PC-3 (cell line): ENCODE results near the gene GAP43. TPM values are rescaled to one million over a fixed set of nuclear protein-coding genes. Genes with fewer than 3 reads are reported as not detected.

Source experiments
- ATAC-seq: fragments of 200-7000 bp; cut with Tn5 transposase; 2 replicates; pipeline ENCODE4 v1.9.1; 2020; ENCODE audit warnings: mild to moderate bottlenecking, moderate library complexity
- BruUV-seq: library from RNA; stranded (reverse); fragments of 400-500 nt; replicated peaks from 2 replicates; lab custom pipeline; 2021; lab: Mats Ljungman, UMichigan
- CTCF ChIA-PET: fragments of 300-600 bp; sonication (Branson Sonifier 250); formaldehyde crosslinking; loops from one replicate; lab custom pipeline; 2022; ENCODE audit warnings: antibody characterized with exemption; lab: Charles Lee
- POLR2A ChIA-PET: fragments of 300-600 bp; sonication (Branson Sonifier 250); formaldehyde crosslinking; loops from one replicate; lab custom pipeline; 2022; ENCODE audit warnings: antibody characterized with exemption; ENCODE audit not compliant: unreplicated experiment; lab: Charles Lee
- DNase-seq: peaks from one replicate; pipeline ENCODE4 v3.0.0-alpha.2; 2015
- H2AFZ ChIP-seq: fragments of 300-600 bp; sonication (generic); 2 replicates; pipeline ENCODE4 v1.6.0; 2016; ENCODE audit warnings: antibody characterized with exemption, low read length
- H3F3A ChIP-seq: fragments of 300-600 bp; sonication (generic); one replicate; pipeline ENCODE4 v1.6.0; 2017; ENCODE audit warnings: antibody characterized with exemption, low read length, control low read depth, mild to moderate bottlenecking; ENCODE audit not compliant: unreplicated experiment
- H3K27ac ChIP-seq: fragments of 300-600 bp; sonication (generic); 2 replicates; pipeline ENCODE4 v1.5.1; 2016; ENCODE audit warnings: mild to moderate bottlenecking, low read length
- H3K27me3 ChIP-seq: fragments of 300-600 bp; sonication (generic); 2 replicates; pipeline ENCODE4 v1.6.1; 2016; ENCODE audit warnings: low read length, mixed read lengths
- H3K36me3 ChIP-seq: fragments of 300-600 bp; sonication (generic); 2 replicates; pipeline ENCODE4 v1.6.1; 2016; ENCODE audit warnings: low read depth, mixed run types, low read length, mixed read lengths
- H3K4me1 ChIP-seq: fragments of 300-600 bp; sonication (generic); 2 replicates; pipeline ENCODE4 v1.5.1; 2016; ENCODE audit warnings: low read length; ENCODE audit not compliant: insufficient read depth
- H3K4me2 ChIP-seq: fragments of 300-600 bp; sonication (generic); 2 replicates; pipeline ENCODE4 v1.6.0; 2016; ENCODE audit warnings: low read length
- H3K4me3 ChIP-seq: fragments of 300-600 bp; sonication (generic); 2 replicates; pipeline ENCODE4 v1.5.1; 2016; ENCODE audit warnings: mild to moderate bottlenecking, low read length, mixed read lengths
- H3K79me2 ChIP-seq: fragments of 300-600 bp; sonication (generic); 2 replicates; pipeline ENCODE4 v1.6.1; 2017; ENCODE audit warnings: low read length, mixed read lengths
- H3K9ac ChIP-seq: fragments of 300-600 bp; sonication (generic); 2 replicates; pipeline ENCODE4 v1.6.0; 2016; ENCODE audit warnings: mild to moderate bottlenecking, low read length
- H3K9me2 ChIP-seq: fragments of 300-600 bp; sonication (generic); replicated peaks from 2 replicates; pipeline ENCODE4 v1.6.1; 2016; ENCODE audit warnings: mixed run types, low read length, mixed read lengths
- H3K9me3 ChIP-seq: fragments of 300-600 bp; sonication (generic); 2 replicates; pipeline ENCODE4 v1.6.1; 2016; ENCODE audit warnings: low read length, mixed read lengths
- H4K20me1 ChIP-seq: fragments of 300-600 bp; sonication (generic); 2 replicates; pipeline ENCODE4 v1.6.1; 2016; ENCODE audit warnings: low read length, mixed read lengths
- CTCF ChIP-seq: fragments of 300-600 bp; sonication (generic); conservative IDR thresholded peaks from 2 replicates; pipeline ENCODE4 v1.5.1; 2017; ENCODE audit warnings: antibody characterized with exemption, low read depth, mild to moderate bottlenecking, low read length
- EZH2 ChIP-seq: fragments of 300-600 bp; sonication (generic); IDR thresholded peaks from one replicate; pipeline ENCODE4 v1.6.1; 2017; ENCODE audit warnings: antibody characterized with exemption, mild to moderate bottlenecking, low read length; ENCODE audit not compliant: unreplicated experiment
- EZH2phosphoT487 ChIP-seq: fragments of 300-600 bp; sonication (generic); IDR thresholded peaks from 2 replicates; pipeline ENCODE4 v1.6.1; 2018; ENCODE audit warnings: mild to moderate bottlenecking, antibody characterized with exemption, low read length, borderline replicate concordance
- intact Hi-C: fragments of 100-400 bp; cut with micrococcal nuclease; formaldehyde crosslinking; loops from 2 replicates; pipeline ENCODE4 v1.9.0; 2023
- total RNA-seq: library from RNA; depleted of rRNA; stranded (reverse); fragments of >200 nt; gene quantifications from 2 replicates; pipeline ENCODE4 v1.2.3, GENCODE V29; 2014

GAP43 gene
- total RNA-seq, 1 experiment from 2014 or later, result not detected

GRCh38 chr3:115709931-115710330 is 86.6 kb downstream of the GAP43 start:
- POLR2A ChIA-PET, result no interaction called here
- Histone ChIP-seq H3K9me2 (no peaks in the 10 kb centered on the region), H3K9me3 (no peaks in the 10 kb centered on the region), H3K4me2 (no peak overlapping the region), H2AFZ (no peak overlapping the region), H3F3A (no peaks in the 10 kb centered on the region), H3K27me3 (peaks cover 11% of the 10 kb centered on the region), H3K79me2 (no peaks in the 10 kb centered on the region), H3K27ac (no peak overlapping the region), H3K36me3 (no peaks in the 10 kb centered on the region), H3K4me1 (no peaks in the 10 kb centered on the region), H4K20me1 (no peaks in the 10 kb centered on the region), H3K9ac (no peak overlapping the region), H3K4me3 (no peak overlapping the region)
- BruUV-seq, result no TSS peak
- DNase-seq, result no peak
- CTCF ChIA-PET, result no interaction called here
- intact Hi-C loops, result no loop called here
- ATAC-seq, result no peak
- TF ChIP-seq CTCF (no peak), EZH2 (no peak), EZH2phosphoT487 (no peak)

- peaks cover 19% of the 10 kb centered on the region for H3K27me3 ChIP-seq
- BruUV-seq, result no TSS peak
- ATAC-seq, result no peak
- no peaks in the 10 kb centered on the region for H3K79me2 ChIP-seq
- CTCF ChIA-PET, result no interaction called here
- H3K9me3 ChIP-seq, result no peaks in the 10 kb centered on the region
- H3K9me2 ChIP-seq, result no peaks in the 10 kb centered on the region
- no peak overlapping the region for H3K4me2 ChIP-seq
- intact Hi-C loops, result no loop called here
- no peaks in the 10 kb centered on the region for H3K4me1 ChIP-seq
- H3K4me3 ChIP-seq, result no peak overlapping the region
- H3K27ac ChIP-seq, result no peak overlapping the region
- no peaks in the 10 kb centered on the region for H4K20me1 ChIP-seq
- POLR2A ChIA-PET, result no interaction called here
- no peaks in the 10 kb centered on the region for H3K36me3 ChIP-seq
- TF ChIP-seq CTCF (no peak), EZH2phosphoT487 (no peak), EZH2 (no peak)
- DNase-seq, result no peak
- H3K9ac ChIP-seq, result no peak overlapping the region
- H2AFZ ChIP-seq, result no peak overlapping the region
- H3F3A ChIP-seq, result no peaks in the 10 kb centered on the region
These were observed 87.5 kb downstream of the GAP43 start for GRCh38 chr3:115710799-115711198.

GRCh38 chr3:115712871-115713270 is 89.6 kb downstream of the GAP43 start:
- H3K4me2 ChIP-seq, result no peak overlapping the region
- H3K9me2 ChIP-seq, result no peaks in the 10 kb centered on the region
- H3F3A ChIP-seq, result no peaks in the 10 kb centered on the region
- TF ChIP-seq CTCF (no peak), EZH2 (no peak), EZH2phosphoT487 (no peak)
- ATAC-seq, result no peak
- H3K4me1 ChIP-seq, result no peaks in the 10 kb centered on the region
- H3K36me3 ChIP-seq, result no peaks in the 10 kb centered on the region
- H3K27ac ChIP-seq, result no peak overlapping the region
- DNase-seq, result no peak
- CTCF ChIA-PET, result no interaction called here
- no peaks in the 10 kb centered on the region for H4K20me1 ChIP-seq
- no peak overlapping the region for H3K9ac ChIP-seq
- peaks cover 32% of the 10 kb centered on the region for H3K27me3 ChIP-seq
- H3K9me3 ChIP-seq, result no peaks in the 10 kb centered on the region
- BruUV-seq, result no TSS peak
- H3K4me3 ChIP-seq, result no peak overlapping the region
- no peaks in the 10 kb centered on the region for H3K79me2 ChIP-seq
- no peak overlapping the region for H2AFZ ChIP-seq
- intact Hi-C loops, result no loop called here
- POLR2A ChIA-PET, result no interaction called here
